Upper lobe of right lung (tissue), 1 donor: ENCODE data around the gene KLK4. TPM values are rescaled to one million over a fixed set of nuclear protein-coding genes. Genes with fewer than 3 reads are reported as not detected.
"Not testable (repeated sequence)": the region's sequence is repeated elsewhere in the genome, so short reads cannot be mapped to it uniquely, and the experiment has no call there.

ENCODE experiments used
- ATAC-seq: fragments of 200-7000 bp; cut with Tn5 transposase; one replicate; pipeline ENCODE4 v1.9.1; 2020; ENCODE audit warnings: mild to moderate bottlenecking, moderate library complexity
- DNase-seq: peaks from one replicate; pipeline ENCODE4 v3.0.0-alpha.2; 2020
- H3K27ac ChIP-seq: fragments of 200-600 bp; one replicate; pipeline ENCODE4 v1.8.0; 2022
- H3K27me3 ChIP-seq: fragments of 200-600 bp; one replicate; pipeline ENCODE4 v1.8.0; 2022; ENCODE audit warnings: mild to moderate bottlenecking
- H3K36me3 ChIP-seq: fragments of 200-600 bp; one replicate; pipeline ENCODE4 v1.8.0; 2022
- H3K4me1 ChIP-seq: fragments of 200-600 bp; one replicate; pipeline ENCODE4 v1.8.0; 2022
- H3K4me3 ChIP-seq: fragments of 200-600 bp; one replicate; pipeline ENCODE4 v1.8.0; 2022; ENCODE audit warnings: mild to moderate bottlenecking
- H3K9me3 ChIP-seq: fragments of 200-600 bp; one replicate; pipeline ENCODE4 v1.8.0; 2022
- intact Hi-C: fragments of 100-400 bp; cut with DNase I; formaldehyde crosslinking; loops from one replicate; pipeline ENCODE4 v1.11.0; 2022
- total RNA-seq: library from RNA; stranded (reverse); fragmentation: NEBNext Ultra II Directional; extraction: Animal tissue kit (Norgen Biotek cat#: 25700); gene quantifications from one replicate; pipeline ENCODE4 v1.2.1, GENCODE V29; 2021
- TF ChIP-seq, protein P1 (sequence below): fragments of 200-600 bp; IDR thresholded peaks from one replicate; pipeline ENCODE4 v1.8.0; 2022; ENCODE audit warnings: antibody characterized with exemption
- donor health status: DM: no; HTN: yes; CAD: no; lungs with severe emphysema.

The KLK4 gene
- total RNA-seq, 1 donor from 2014 or later, result not detected

- ATAC-seq (no peak), DNase-seq (no peak)
- Histone ChIP-seq H3K4me1 (no peaks in the 10 kb centered on the region), H3K9me3 (no peaks in the 10 kb centered on the region), H3K36me3 (no peaks in the 10 kb centered on the region), H3K4me3 (no peak overlapping the region), H3K27me3 (peaks cover 23% of the 10 kb centered on the region), H3K27ac (no peak overlapping the region)
- intact Hi-C loops, result no loop called here
- TF ChIP-seq, protein P1, sequence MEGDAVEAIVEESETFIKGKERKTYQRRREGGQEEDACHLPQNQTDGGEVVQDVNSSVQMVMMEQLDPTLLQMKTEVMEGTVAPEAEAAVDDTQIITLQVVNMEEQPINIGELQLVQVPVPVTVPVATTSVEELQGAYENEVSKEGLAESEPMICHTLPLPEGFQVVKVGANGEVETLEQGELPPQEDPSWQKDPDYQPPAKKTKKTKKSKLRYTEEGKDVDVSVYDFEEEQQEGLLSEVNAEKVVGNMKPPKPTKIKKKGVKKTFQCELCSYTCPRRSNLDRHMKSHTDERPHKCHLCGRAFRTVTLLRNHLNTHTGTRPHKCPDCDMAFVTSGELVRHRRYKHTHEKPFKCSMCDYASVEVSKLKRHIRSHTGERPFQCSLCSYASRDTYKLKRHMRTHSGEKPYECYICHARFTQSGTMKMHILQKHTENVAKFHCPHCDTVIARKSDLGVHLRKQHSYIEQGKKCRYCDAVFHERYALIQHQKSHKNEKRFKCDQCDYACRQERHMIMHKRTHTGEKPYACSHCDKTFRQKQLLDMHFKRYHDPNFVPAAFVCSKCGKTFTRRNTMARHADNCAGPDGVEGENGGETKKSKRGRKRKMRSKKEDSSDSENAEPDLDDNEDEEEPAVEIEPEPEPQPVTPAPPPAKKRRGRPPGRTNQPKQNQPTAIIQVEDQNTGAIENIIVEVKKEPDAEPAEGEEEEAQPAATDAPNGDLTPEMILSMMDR, result no peak
These were observed 8.6 kb downstream of the KLK4 start for GRCh38 chr19:50902640-50903039.

DNA sequence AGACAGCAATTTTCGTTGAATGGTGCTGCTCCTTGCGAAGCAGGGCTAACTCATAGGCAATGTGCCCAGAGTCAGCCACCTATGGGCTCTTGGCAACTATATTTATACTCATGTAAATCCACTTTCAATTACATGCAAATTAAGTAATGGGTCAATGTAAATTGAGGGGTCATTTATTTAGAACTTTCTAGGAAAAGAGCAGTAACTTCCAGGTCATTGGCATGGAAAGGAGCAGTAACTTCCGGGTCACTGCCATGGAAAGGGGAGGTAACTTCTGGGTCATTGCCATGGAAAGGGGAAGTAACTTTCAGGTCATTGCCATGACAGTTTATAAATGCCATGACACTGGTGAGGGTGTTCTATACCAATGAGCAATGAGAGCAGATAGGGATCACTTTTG lies 11.6 kb downstream of the KLK4 start:
- DNase-seq (no peak), ATAC-seq (no peak)
- H3K9me3 ChIP-seq, result no peaks in the 10 kb centered on the region
- intact Hi-C loops, result no loop called here
- no peaks in the 10 kb centered on the region for H3K27me3 ChIP-seq
- H3K4me3 ChIP-seq, result no peak overlapping the region
- H3K27ac ChIP-seq, result no peak overlapping the region
- TF ChIP-seq, protein P1, result no peak
- no peaks in the 10 kb centered on the region for H3K4me1 ChIP-seq
- no peaks in the 10 kb centered on the region for H3K36me3 ChIP-seq

- TF ChIP-seq, protein P1, result no peak
- intact Hi-C loops, result no loop called here
- Histone ChIP-seq H3K27me3 (peaks cover 3% of the 10 kb centered on the region), H3K36me3 (no peaks in the 10 kb centered on the region), H3K4me1 (no peaks in the 10 kb centered on the region), H3K27ac (no peak overlapping the region), H3K4me3 (no peak overlapping the region), H3K9me3 (no peaks in the 10 kb centered on the region)
- DNase-seq (no peak), ATAC-seq (no peak)
These were observed 13.2 kb downstream of the KLK4 start for GRCh38 chr19:50898018-50898417.

GRCh38 chr19:50897612-50898011 lies 13.6 kb downstream of the KLK4 start:
- Histone ChIP-seq H3K9me3 (no peaks in the 10 kb centered on the region), H3K27me3 (peaks cover 7% of the 10 kb centered on the region), H3K4me3 (no peak overlapping the region), H3K4me1 (no peaks in the 10 kb centered on the region), H3K36me3 (no peaks in the 10 kb centered on the region), H3K27ac (no peak overlapping the region)
- ATAC-seq (no peak), DNase-seq (no peak)
- intact Hi-C loops, result no loop called here
- TF ChIP-seq, protein P1, result no peak

DNA sequence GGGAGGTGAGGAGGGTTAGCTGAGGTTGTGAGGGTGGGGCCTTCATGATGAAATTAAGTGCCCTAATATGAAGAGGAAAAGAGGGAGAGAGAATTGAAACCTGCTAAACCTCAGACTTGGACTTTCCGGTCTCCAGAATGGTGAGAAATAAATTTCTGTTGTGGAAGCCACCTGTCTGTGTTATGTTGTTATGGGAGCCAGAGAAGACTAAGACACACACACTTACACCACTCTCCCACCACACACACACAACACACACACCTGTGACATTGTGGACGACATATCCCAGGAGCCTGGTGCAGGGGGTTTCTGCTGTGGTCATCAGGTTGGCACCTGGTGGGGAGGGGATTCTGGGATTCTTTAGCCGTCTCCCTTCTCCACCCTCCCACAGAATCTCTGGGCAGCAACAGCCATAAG lies 14.0 kb downstream of the KLK4 start:
- Histone ChIP-seq H3K27me3 (peaks cover 7% of the 10 kb centered on the region), H3K4me1 (no peaks in the 10 kb centered on the region), H3K36me3 (no peaks in the 10 kb centered on the region), H3K9me3 (no peaks in the 10 kb centered on the region), H3K4me3 (no peak overlapping the region), H3K27ac (no peak overlapping the region)
- intact Hi-C loops, result no loop called here
- TF ChIP-seq, protein P1, result no peak
- DNase-seq, result no peak
- ATAC-seq, result no peak

DNA sequence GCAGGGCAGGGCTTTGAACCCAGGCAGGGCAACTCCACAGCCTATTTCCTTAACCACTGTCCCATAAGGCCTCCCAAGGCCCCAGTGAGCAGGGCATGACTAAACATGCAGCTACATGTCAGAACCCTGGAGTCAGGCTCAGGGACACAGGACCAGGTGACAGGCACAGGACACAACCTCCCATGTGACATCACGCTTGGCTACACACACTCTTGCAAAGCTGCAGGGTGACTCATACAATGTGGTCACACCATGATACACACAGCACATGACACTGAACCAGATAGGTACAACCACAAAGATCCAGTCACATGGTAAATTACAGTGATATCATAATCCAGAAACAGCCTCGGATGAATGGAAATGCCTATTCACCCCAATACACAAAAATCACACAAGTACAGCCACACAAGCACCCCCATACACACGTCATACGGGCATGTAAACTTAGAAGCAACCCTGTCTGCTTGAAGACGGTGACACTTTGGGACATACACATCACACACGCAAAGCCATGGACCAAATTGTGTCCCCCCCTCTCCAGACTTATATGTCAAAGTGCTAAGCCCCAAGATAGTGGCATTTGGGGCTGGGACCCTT lies 14.5 kb downstream of the KLK4 start:
- intact Hi-C loops, result no loop called here
- H3K4me3 ChIP-seq, result no peak overlapping the region
- no peaks in the 10 kb centered on the region for H3K4me1 ChIP-seq
- ATAC-seq, result peak; percentile 59
- H3K27me3 ChIP-seq, result peaks cover 7% of the 10 kb centered on the region
- TF ChIP-seq, protein P1, result no peak
- no peaks in the 10 kb centered on the region for H3K36me3 ChIP-seq
- DNase-seq, result no peak
- no peak overlapping the region for H3K27ac ChIP-seq
- no peaks in the 10 kb centered on the region for H3K9me3 ChIP-seq

DNA sequence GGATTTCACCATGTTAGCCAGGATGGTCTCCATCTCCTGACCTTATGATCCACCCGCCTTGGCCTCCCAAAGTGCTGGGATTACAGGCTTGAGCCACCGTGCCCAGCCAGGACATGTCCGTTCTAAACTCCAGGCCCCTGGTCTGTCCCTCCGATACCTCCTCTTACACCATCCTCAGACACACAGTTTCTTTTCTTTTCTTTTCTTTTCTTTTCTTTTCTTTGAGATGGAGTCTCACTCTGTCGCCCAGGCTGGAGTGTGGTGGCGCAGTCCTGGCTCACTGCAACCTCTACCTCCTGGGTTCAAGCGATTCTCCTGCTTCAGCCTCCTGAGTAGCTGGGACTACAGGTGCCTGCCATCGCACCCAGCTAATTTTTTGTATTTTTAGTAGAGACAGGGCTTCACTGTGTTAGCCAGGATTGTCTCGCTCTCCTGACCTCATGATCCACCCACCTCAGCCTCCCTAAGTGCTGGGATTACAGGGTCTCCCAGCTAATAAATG lies 15.1 kb downstream of the KLK4 start:
- H3K9me3 ChIP-seq, H3K27ac ChIP-seq, DNase-seq, H3K36me3 ChIP-seq, intact Hi-C loops, H3K4me1 ChIP-seq, ATAC-seq, H3K4me3 ChIP-seq, H3K27me3 ChIP-seq: not testable (repeated sequence)
